ENCODE measurements around the gene CACNA1C.

The CACNA1C gene

GRCh38 chr12:2035431-2036055 is 17.2 kb upstream of the CACNA1C start:
- DNase-seq (ENCODE audit: low read depth in 3 of 3), result no peak

DNA sequence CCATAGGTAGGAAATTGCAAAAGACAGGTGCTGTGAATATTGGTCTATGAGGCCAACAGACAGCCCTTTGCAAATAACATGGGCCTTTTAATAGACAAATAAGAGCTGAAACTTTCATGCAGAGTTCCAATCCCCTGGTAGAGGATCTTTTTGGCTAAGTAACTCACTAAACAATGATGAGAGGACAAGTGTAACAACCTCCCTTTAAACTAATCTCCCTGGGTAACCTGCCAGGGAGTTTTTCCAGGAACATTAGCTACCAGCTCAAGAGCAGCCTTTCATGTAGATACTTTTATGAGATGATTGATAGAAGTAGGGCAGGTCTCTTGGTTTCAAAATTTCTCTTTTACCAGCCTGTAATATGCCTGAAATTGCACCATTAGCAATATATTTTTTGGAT is 13.8 kb upstream of the CACNA1C start:
- no peak for DNase-seq (ENCODE audit: low read depth in 3 of 3)

DNA sequence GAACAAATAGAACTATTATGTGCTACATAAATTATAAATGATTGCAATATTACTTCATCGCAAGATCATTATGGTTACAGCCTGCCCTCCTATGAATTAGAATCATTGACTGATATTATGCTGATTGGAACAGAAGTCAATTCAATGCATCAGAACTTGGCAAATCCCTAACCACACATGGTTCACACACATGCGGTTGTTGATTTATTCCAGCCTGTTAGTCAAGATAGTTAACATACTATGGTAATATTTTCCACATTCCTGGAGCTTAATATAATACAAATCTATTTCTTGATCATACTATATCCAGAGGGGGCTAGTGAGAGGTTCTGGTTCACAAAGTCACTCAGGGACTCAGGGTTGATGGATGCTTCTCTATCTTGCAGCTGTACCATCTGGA is 9.7 kb upstream of the CACNA1C start:
- DNase-seq (ENCODE audit: low read depth in 3 of 3), result no peak

DNA sequence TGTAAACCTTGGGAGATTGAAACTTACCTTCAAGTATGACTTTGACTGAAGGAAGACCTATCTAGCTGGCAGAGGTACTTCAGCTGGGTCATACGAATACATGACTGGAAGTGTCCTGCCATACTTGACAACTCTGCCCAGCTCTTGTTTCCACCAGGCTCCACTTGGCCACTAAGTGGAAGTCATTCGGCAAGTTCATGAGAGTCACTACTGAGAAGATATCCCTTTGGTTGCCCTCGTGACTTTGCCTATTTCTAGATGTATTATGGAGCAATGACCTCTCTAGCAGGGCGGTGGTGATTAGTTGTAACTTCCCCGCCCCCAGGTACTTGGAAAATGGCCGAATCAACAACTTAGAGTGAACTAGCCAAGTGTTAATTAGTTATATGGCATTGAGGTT is 8.6 kb upstream of the CACNA1C start:
- no peak for DNase-seq (ENCODE audit: low read depth in 3 of 3)

GRCh38 chr12:2046957-2047356 is 5.8 kb upstream of the CACNA1C start:
- no peak for DNase-seq (ENCODE audit: low read depth in 3 of 3)

GRCh38 chr12:2047752-2048151 is 5.0 kb upstream of the CACNA1C start:
- DNase-seq (ENCODE audit: low read depth in 3 of 3), result no peak

DNA sequence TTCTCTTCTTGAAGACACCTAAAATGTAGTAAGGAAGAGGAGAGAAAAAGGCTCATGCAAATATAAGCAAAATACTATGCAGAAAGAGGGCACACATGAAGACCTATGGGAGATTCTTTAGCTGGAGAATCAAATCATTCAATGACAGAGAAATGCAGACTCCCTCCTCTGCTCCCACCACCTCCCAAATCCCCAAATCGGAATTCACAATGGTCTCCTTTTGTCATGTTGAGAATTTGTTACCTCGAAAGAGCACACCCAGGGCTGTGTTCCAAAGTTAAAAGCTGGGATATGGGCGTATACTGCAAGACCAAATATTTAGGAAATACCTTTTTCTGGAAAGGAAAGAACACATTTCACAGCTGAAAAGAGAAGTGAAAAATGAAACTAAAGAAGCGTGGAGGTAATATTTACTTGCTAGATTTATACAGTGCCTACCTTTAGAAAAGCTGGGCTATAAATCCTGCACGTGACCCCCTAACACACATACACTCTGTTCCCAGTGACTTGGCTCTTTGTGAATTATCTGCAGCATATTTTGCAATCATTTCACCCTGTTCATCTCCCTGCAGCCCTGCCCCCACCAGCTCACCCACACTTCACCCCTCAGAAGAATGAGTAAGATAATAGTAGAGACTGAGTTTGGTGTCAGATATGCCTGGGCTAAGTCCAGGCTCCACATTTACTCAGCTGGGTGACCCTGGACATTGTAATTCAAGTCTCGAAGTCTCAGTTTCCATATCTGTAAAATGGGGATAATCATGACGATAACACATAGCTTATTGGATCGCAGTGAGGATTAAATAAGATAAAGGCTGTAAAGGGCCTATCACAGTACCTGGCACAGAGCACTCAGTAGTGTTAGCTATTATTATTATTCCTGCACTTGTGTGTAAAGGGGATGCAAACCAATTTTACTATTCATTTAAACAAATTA is 2.9 kb upstream of the CACNA1C start:
- no peak for DNase-seq (ENCODE audit: low read depth in 3 of 3)

- no peak for DNase-seq (ENCODE audit: low read depth in 3 of 3)
Measured at GRCh38 chr12:2051700-2052621, 826 bp upstream of the CACNA1C start.

- DNase-seq (ENCODE audit: low read depth in 3 of 3), result no peak
Measured at GRCh38 chr12:2053691-2054090, 904 bp downstream of the CACNA1C start.

GRCh38 chr12:2054091-2055018 is 1.6 kb downstream of the CACNA1C start:
- DNase-seq (ENCODE audit: low read depth in 3 of 3), result no peak

DNA sequence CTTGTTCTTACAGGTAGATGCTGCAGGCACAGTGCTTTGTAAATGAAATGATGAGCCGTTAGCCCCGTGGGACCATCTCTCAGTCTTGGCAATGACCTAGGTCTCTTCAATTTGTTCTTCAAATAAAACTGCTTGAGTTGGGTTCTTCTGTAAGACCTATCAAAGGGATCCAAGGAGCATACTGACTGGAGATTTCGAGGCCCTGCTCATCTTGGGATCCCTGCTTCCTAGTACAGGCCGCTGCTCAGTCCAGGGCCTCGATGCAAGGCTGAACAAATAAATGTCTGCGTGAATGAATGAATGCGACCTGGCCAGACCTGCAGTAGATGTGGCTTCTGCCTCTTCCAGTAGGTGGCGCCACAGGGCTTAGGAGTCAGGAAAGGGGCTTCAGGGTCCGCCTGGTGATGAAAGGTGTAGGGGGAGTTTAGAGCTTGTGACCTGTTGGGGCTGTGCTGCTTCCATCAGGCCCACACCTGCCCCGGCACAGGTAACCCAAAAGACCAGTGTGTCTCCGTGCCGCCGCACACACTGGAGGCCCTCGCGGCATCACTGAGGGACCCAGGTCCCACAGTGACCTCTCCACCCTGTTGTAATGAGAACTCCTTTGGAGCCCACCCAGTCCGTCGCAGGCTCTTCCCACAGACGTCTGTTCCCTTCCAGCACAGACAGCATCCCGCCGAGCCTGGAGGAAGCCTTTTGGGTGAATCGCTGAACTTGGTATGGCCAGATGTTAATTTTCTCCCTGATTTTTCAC is 4.4 kb downstream of the CACNA1C start:
- no peak for DNase-seq (ENCODE audit: low read depth in 3 of 3)

DNA sequence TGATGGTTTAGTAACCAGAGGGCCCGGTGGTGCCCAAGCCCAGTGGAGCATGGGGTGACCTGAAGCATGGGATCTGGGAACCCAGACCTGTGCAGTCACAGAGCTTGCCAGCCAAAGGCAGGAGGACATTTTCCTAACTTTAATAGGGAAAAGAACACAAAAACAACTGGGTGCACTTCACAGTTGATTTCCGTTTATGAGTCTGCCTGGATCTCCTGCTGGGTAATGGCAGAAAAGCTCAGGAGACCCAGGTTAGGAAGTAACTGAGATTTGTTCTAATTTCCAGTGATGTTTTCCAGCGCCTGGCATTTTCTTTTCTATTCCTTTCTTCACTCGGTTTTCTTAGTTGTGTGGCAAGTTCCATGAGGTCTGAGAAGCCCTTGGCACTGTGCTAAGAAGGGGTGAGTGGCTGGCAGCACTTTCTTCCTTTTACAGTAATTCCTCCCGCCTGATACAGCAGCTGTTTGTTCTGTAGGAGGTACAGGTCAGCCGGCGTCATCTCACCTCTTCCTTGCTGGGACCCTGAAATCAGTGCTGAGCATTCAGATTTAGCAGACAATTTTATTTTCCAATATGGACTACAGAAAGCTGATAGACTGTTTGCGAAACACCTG is 5.1 kb downstream of the CACNA1C start:
- no peak for DNase-seq (ENCODE audit: low read depth in 3 of 3)

- no peak for DNase-seq (ENCODE audit: low read depth in 3 of 3)
Measured at GRCh38 chr12:2058837-2059236, 6.0 kb downstream of the CACNA1C start.

GRCh38 chr12:2061402-2061801 is 8.6 kb downstream of the CACNA1C start:
- no peak for DNase-seq (ENCODE audit: low read depth in 3 of 3)

DNA sequence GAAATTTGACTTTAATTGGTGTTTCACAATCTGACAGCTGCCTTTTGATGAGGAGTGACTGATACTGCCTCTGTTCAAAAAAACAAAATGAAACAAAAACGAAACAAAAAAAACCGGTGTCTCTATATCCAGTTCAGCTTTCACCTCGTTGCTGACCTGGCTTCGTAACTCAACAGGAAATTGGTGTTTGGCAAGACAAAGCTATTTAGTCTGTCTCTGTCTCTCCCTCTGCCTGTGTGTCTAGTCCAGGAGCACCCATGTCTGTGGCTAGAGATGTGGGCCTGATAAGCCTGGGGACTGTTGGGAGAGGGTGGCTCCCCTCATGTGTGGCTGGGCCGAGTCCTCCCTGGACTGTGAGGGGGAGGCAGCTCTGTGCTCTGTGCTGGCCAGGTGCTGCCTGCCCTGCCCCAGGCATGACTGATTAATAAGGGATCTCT is 11.3 kb downstream of the CACNA1C start:
- no peak for DNase-seq (ENCODE audit: low read depth in 3 of 3)

- DNase-seq (ENCODE audit: low read depth in 3 of 3), result no peak
Measured at GRCh38 chr12:2068653-2069052, 15.9 kb downstream of the CACNA1C start.

- DNase-seq (ENCODE audit: low read depth in 3 of 3), result no peak
Measured at GRCh38 chr12:2070440-2071045, 17.8 kb downstream of the CACNA1C start.

DNA sequence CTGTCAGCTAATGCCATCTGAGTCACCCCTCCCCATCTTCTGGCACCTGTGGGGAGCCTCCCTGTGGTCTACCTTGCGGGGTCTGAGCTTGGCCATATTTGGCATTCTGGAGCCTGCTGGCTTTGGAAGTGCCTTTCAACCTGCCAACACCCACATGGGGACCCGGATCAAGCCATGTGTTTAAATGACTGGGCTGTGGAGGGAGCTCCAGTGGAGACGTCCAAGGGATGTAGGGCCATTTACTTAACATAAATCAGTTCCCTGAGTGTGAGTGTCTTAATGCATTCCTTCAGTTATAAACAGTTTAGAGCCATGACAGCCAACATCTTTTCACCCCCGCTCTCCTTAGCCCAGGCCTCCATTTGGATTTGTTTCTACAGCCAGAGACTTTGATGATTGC is 22.0 kb downstream of the CACNA1C start:
- no peak for DNase-seq (ENCODE audit: low read depth in 3 of 3)

GRCh38 chr12:2075508-2076195 is 22.9 kb downstream of the CACNA1C start:
- no peak for DNase-seq (ENCODE audit: low read depth in 3 of 3)
